Esophagus (tissue), 2 donors: ENCODE results near the gene MYH6. TPM values are rescaled to one million over a fixed set of nuclear protein-coding genes. Genes with fewer than 3 reads are reported as not detected.

Experiments used
- H3K27ac ChIP-seq, 2 donors: one replicate each; pipeline ENCODE4 v1.5.1; 2013; ENCODE audit warnings: low read depth in 2 of 2, mild to moderate bottlenecking in 2 of 2, inconsistent platforms in 1 of 2, low read length in 1 of 2, moderate library complexity in 1 of 2
- H3K27me3 ChIP-seq, 2 donors: one replicate each; pipeline ENCODE4 v1.6.1; 2013; ENCODE audit warnings: low read length in 2 of 2, control low read depth in 1 of 2, mild to moderate bottlenecking in 1 of 2; ENCODE audit not compliant: insufficient read depth in 2 of 2, control insufficient read depth in 1 of 2
- H3K36me3 ChIP-seq, 2 donors: one replicate each; pipeline ENCODE4 v1.6.1; 2013; ENCODE audit warnings: low read length in 1 of 2; ENCODE audit not compliant: control insufficient read depth in 2 of 2, insufficient read depth in 2 of 2
- H3K4me1 ChIP-seq, 2 donors: one replicate each; pipeline ENCODE4 v1.6.1; 2013; ENCODE audit warnings: low read length in 1 of 2; ENCODE audit not compliant: control insufficient read depth in 2 of 2, insufficient read depth in 2 of 2
- H3K4me3 ChIP-seq, 2 donors: one replicate each; pipeline ENCODE4 v1.5.1; 2013; ENCODE audit warnings: low read length in 2 of 2, mild to moderate bottlenecking in 2 of 2, low read depth in 1 of 2, moderate library complexity in 1 of 2
- H3K9me3 ChIP-seq, 2 donors: one replicate each; pipeline ENCODE4 v1.6.1; 2013; ENCODE audit warnings: mild to moderate bottlenecking in 2 of 2, low read depth in 1 of 2, low read length in 1 of 2, moderate library complexity in 1 of 2; ENCODE audit not compliant: control insufficient read depth in 2 of 2, insufficient read depth in 1 of 2
- WGBS, 2 donors: extraction: QIAGEN DNeasy Blood & Tissue Kit; methylation state at CpG; one replicate each; pipeline ENCODE4 v1.1.7; 2013; 5-methylcytosine and 5-hydroxymethylcytosine counted together
- polyA plus RNA-seq, 2 donors: library from polyadenylated mRNA; stranded (reverse); fragments of 200-250 nt; gene quantifications; one replicate each; pipeline ENCODE4 v1.2.3, GENCODE V29; 2013
- donor health status: healthy with polysubstance abuse.
- donor health status: Bipolar disorder and iron deficiency.

The MYH6 gene
- polyA plus RNA-seq, 2 donors = 0.20 to 0.63 TPM

- Histone ChIP-seq H3K4me3 (no peak overlapping the region), H3K4me1 (peaks cover 3 to 4% of the 10 kb centered on the region in 2 donors), H3K36me3 (no peaks in the 10 kb centered on the region), H3K27me3 (no peaks in the 10 kb centered on the region), H3K9me3 (no peaks in the 10 kb centered on the region), H3K27ac (no peak overlapping the region)
- WGBS, 2 donors = 85 to 86% methylated on average over 27 of the region's 27 CpGs
Observed at GRCh38 chr14:23346693-23347405, 61.2 kb downstream of the MYH6 start.

DNA sequence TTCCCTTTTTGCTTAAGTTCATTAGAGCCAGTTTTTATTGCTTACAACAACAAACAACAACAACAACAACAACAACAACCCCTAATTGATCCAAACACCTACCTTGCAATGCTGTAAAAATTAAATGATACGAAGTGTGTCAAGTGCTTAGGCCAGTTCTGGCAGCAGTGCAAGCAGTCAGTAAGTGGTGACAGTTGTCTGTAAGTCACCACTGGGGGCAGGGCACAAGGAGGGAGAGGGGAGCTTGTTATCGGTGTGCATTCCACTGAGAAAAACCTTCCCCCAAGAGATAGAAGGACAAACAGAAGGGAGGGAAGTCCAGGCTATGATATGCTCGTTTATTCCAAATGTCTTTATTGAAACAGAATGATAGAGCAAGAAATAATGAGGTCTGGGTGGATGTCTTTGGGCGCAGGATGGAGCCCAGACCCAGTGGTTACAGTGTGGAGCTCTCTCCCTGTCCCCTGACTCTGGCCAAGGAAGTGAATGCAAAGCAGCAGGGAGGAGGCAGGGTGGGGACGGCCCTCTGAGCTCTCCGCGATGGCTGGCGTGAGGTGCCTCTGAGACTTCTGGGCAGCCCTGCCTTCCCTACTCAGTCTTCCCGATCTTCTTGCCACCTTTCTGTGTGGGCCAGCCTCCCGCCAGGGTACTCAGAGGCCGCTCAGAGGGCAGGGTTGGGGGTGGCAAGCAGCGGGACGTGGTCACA is 61.9 kb downstream of the MYH6 start:
- Histone ChIP-seq H3K36me3 (no peaks in the 10 kb centered on the region), H3K4me3 (no peak overlapping the region), H3K27me3 (no peaks in the 10 kb centered on the region), H3K27ac (no peak overlapping the region), H3K9me3 (no peaks in the 10 kb centered on the region), H3K4me1 (no peaks in the 10 kb centered on the region)
- WGBS, 2 donors = 80 to 81% methylated on average over 13 of the region's 13 CpGs

- Histone ChIP-seq H3K27me3 (no peaks in the 10 kb centered on the region), H3K4me3 (no peak overlapping the region), H3K9me3 (no peaks in the 10 kb centered on the region), H3K36me3 (no peaks in the 10 kb centered on the region), H3K27ac (no peak overlapping the region), H3K4me1 (no peaks in the 10 kb centered on the region)
- 46 to 47% methylated on average over 3 of the region's 3 CpGs for WGBS, 2 donors
Observed at GRCh38 chr14:23344481-23344880, 63.6 kb downstream of the MYH6 start.

- no peaks in the 10 kb centered on the region for H3K4me1 ChIP-seq
- H3K27ac ChIP-seq = no peak overlapping the region
- H3K9me3 ChIP-seq = no peaks in the 10 kb centered on the region
- H3K36me3 ChIP-seq = no peaks in the 10 kb centered on the region
- H3K4me3 ChIP-seq = no peak overlapping the region
- H3K27me3 ChIP-seq = no peaks in the 10 kb centered on the region
- 73 to 84% methylated on average over 1 of the region's 1 CpG for WGBS, 2 donors
Observed at GRCh38 chr14:23339506-23340268, 68.4 kb downstream of the MYH6 start.

DNA sequence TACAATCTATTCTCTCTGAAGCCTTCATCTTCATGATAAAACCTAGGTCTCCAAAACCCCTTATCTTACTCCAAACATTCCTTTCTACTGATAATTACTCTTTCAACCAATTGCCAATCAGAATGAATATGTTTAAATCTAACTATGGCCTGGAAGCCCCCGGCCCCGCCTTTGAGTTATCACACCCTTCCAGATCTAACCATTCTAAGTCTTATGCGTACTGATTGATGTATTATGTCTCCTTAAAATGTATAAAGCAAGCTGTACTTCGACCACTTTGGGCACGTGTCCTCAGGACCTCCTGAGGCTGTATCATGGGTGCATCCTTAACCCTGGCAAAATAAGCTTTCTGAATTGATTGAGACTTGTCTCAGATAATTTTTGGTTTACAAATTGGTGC is 72.5 kb downstream of the MYH6 start:
- 83 to 89% methylated on average over 5 of the region's 5 CpGs for WGBS, 2 donors
- no peaks in the 10 kb centered on the region for H3K9me3 ChIP-seq
- no peaks in the 10 kb centered on the region for H3K4me1 ChIP-seq
- H3K36me3 ChIP-seq = no peaks in the 10 kb centered on the region
- no peaks in the 10 kb centered on the region for H3K27me3 ChIP-seq
- H3K4me3 ChIP-seq = no peak overlapping the region
- no peak overlapping the region for H3K27ac ChIP-seq

Other genes with a start within 250 kb of the MYH6 start
- gene SLC7A8, start 224.6 kb downstream of the MYH6 start, polyA plus RNA-seq = 10 to 100 TPM; 27.5 to 33.4 TPM
- not detected for gene RNF212B, start 170.3 kb downstream of the MYH6 start, polyA plus RNA-seq
- gene HOMEZ, start 122.1 kb downstream of the MYH6 start, polyA plus RNA-seq = 10 to 100 TPM in 1 of 2 donors, 1 to 10 TPM in 1; 8.0 to 16.1 TPM
- 10 to 100 TPM in 1 of 2 donors, 1 to 10 TPM in 1; 5.2 to 12.7 TPM for gene PPP1R3E, start 105.4 kb downstream of the MYH6 start, polyA plus RNA-seq
- 10 to 100 TPM; 28.0 to 35.0 TPM for gene BCL2L2, start 101.4 kb downstream of the MYH6 start, polyA plus RNA-seq
- gene PABPN1, start 86.8 kb downstream of the MYH6 start, polyA plus RNA-seq = 100 to 1,000 TPM; 105 to 154 TPM
- 1 to 10 TPM; 4.7 to 8.3 TPM for gene SLC22A17, start 55.4 kb downstream of the MYH6 start, polyA plus RNA-seq
- 10 to 100 TPM; 23.1 to 35.9 TPM for gene EFS, start 43.1 kb downstream of the MYH6 start, polyA plus RNA-seq
- gene IL25, start 35.5 kb downstream of the MYH6 start, polyA plus RNA-seq = not detected
- gene CMTM5, start 31.2 kb downstream of the MYH6 start, polyA plus RNA-seq = under 1 TPM in 1 of 2 donors, not detected in 1; 0.21 TPM
- gene MYH7, start 27.4 kb upstream of the MYH6 start, polyA plus RNA-seq = under 1 TPM; 0.08 to 0.12 TPM
- 10 to 100 TPM; 20.7 to 38.3 TPM for gene NGDN, start 61.4 kb upstream of the MYH6 start, polyA plus RNA-seq
- under 1 TPM; 0.12 to 0.59 TPM for gene ZFHX2, start 143.5 kb upstream of the MYH6 start, polyA plus RNA-seq
- gene THTPA, start 148.0 kb upstream of the MYH6 start, polyA plus RNA-seq = 1 to 10 TPM; 7.8 to 8.3 TPM
- 100 to 1,000 TPM in 1 of 2 donors, 10 to 100 TPM in 1; 81.5 to 171 TPM for gene AP1G2, start 159.5 kb upstream of the MYH6 start, polyA plus RNA-seq
- gene JPH4, start 170.5 kb upstream of the MYH6 start, polyA plus RNA-seq = under 1 TPM; 0.04 to 0.15 TPM
- under 1 TPM; 0.14 TPM for gene DHRS2, start 228.1 kb upstream of the MYH6 start, polyA plus RNA-seq